HG03432 (cell line): ENCODE data around the gene SH3GLB2.

Source experiments
- ATAC-seq: cut with Tn5 transposase; IDR thresholded peaks from one replicate; pipeline ENCODE4 v1.9.1; 2021; ENCODE audit warnings: mild to moderate bottlenecking, moderate library complexity; ENCODE audit not compliant: unreplicated experiment

SH3GLB2 gene

DNA sequence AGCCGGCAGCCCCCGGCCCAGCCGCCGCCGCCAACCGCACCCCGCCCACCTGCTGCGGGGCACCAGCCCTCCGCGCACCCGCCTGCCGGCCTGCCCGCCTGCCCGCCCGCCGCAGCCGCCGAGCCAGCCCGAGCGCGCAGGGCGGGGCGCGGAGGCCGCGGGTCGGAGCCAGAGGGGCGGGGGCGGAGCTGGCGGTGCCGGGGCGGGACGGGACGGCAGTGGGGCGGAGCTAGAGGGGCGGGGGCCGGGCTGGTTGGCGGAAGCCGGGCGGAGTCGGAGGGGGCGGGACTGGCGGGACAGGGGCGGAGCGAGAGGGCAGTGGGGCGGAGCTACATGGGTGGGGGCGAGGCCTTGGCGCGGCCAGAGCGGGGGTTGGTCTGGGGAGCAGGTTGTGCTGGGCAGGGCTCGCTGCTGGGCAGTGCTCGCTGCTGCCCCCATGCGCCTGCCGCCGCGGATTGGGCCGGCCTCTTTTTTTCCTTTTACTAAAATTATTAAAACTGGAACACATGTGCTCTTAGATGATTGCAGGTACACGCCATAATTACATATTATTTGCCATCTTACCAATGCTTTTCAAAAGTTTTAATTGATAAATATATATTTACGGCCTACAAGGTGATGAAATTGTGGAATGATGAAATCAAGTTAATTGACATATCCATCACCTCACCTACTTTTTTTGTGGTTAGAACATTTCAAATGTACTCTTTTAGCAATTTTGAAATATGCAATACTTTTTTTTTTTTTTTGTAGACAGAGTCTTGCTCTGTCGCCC, at the start of gene SH3GLB2:
SH3GLB2 (minus strand) TSS at position 140 of the 775 bp plus-strand sequence. CDS start 177 bp downstream, outside the sequence.
- peak; percentile 79 for ATAC-seq

DNA sequence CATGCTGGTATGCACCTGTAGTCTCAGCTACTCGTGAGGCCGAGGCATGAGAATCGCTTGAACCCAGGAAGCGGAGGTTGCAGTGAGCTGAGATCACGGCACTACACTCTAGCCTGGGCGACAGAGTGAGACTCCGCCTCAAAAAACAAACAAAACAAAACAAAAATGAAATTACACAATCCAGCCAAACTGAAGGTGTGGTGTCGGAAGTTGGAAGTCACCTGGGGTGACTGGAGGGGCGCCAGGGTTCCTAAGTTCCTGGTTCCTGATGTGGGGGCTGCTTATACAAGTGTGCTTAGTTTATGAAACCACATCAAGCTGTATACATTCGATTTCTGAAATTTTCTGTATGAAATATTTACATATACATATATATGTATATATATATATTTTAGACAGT, 49.1 kb upstream of the SH3GLB2 start:
- ATAC-seq, result no peak

DNA sequence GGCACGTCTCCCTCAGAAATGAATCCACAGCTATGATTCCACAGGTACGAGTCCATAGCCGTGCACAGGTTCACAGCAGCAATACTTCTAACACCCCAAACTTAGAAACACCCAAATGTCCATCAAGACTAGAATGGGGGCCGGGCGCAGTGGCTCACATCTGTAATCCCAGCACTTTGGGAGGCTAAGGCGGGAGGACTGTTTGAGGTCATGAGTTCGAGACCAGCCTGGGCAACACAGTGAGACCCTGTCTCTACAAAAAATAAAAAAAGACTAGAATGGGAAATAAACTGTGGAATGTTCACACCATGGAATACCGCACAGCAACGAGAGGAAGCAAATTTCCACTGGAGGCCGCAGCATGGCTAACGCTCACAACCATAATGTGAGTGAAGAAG, 48.5 kb upstream of the SH3GLB2 start:
- ATAC-seq, result no peak

DNA sequence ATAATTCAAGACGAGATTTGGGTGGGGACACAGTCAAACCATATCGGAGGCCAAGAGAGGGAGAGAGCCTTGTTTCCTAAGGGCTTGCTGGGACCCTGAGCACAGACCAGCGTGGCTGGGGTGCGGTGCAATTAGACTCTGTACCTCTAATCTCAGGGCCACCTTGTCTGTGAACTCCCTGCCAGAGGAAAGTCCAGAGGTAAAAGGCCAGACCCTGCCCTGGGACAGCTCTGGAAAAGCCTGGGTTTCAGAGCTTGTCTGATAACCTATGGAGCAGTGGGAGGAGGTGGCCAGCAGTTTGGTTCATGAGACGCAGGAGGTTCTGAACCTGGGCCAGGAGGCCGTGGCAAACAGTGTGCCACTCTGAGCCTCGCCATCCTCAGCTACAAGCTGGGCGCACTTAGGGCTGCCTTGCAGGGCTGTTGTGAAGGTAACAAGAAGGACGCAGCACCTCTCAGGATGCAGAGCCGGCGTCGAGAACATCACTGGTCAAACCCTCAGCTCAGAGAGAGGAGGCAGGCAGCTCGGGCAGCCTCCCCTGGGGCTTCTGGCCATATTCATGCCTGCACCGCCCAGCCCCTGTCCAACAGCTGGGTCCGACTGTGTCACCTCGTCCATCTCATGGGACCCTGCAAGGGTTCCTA, 48.0 kb upstream of the SH3GLB2 start:
- ATAC-seq, result no peak

DNA sequence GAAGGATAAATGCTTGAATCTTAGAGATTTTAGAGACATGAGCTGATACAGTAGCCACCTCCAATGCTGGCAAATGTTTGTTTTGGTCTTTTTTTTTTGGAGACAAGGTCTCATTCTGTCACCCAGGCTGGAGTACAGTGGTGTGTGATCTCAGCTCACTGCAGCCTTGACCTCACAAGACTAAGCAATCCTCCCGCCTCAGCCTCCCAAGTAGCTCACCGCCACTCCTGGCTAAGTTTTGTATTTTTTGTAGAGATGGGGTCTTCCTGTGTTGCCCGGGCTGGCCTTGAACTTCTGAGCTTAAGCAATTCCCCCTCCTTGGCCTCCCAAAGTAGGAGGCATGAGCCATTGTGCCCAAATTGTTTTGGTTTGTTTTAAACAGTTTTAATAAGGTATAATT, 46.0 kb upstream of the SH3GLB2 start:
- no peak for ATAC-seq

DNA sequence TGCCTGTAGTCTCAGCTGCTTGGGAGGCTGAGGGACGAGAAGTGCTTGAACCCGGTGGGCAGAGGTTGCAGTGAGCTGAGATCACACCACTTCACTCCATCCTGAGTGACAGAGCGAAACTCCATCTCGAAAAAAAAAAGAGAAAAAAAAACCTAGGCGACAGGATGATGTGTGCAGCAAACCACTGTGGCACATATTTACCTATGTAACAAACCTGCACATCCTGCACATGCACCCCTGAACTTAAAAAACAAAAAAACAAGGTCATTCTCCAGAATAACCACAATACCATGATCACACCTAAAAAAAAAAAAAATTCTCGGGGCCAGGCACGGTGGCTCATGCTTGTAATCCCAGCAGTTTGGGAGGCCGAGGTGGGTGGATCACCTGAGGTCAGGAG, 45.3 kb upstream of the SH3GLB2 start:
- ATAC-seq, result no peak

DNA sequence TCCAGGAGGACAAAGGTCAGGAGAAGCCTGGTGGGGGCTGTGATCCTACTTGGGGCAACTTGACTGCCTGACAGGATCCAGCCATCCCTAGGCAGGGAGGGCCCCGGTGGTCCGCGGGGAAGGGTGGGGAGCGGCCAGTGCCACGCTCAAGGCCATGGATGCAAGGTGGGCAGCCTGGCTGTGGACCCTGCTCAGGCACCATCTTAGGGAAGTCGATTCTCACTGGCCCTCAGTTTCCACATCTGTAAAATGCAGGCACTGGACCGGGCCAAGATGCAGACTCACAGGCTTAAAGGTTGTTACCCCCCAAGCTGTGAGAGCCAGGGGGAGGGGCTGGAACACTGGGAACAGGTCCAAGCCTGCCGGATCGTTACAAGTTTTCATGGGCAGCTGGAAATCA, 44.0 kb upstream of the SH3GLB2 start:
- no peak for ATAC-seq

DNA sequence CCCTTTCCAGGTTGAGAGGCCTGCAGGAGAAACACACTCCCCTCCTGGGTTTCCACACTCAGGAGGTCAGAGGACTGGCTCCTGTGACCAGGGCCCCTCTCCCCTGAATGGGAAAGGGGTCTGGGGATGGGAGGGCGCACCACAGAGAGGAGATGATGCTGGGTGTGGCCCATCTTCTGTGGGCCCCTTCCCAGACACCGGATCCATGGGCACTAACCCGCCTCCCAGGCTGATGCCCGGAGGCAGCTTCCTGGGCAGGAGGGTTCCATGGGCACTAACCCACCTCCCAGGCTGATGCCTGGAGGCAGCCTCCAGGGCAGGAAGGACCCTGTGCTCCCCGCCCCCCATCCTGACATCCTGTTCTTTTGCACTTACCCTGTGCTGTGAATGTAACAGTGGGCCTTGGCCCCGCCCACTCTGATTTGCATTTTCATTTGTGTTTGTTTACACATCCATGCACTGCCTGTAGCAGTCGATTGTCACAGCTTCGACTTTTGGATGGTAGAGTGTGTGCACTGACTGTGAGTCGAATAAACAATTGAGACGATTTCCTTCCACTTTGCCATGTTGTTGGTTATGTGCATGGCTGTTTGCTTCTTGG, 43.5 kb upstream of the SH3GLB2 start:
- ATAC-seq, result no peak

DNA sequence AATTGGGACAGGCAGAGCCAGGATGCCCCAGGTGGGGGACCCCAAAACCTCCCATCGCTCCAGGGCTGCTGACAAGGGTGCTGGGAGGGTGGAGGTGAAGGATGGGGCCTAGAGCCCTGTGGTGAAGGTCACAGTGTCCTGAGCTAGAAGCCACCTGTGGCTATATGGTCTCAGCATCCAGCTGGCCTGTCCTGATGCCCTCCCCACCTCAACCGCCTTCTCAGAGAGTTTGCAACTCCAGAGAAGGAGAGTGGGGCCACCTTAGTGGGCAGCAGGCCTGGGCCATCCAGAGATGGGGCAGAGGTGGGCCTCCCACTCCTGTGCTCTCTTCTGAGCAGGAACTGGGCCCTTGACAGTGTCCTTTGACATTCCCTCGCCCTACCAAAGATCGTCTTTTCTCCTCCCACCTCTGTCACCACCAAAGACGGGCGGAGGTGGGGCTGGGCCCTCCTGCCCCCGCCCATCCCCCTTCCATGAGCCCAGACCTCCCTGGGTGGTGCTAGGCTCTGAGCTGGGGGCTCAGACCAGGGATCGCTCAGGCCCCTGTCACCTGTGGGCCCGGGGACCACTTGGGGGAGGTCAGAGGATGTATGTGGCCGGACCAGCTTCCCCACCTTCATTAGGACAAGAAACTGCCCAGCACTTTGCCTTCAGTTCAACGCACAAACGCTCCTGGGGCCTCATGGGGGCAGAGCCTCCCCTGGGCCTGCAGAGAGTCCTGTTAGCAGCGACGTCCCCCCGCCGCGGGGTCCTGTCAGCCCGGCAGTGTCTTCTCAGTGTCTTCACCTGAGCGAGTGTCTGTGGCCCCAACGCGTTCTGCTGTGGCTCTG, 42.8 kb upstream of the SH3GLB2 start:
- ATAC-seq, result no peak

DNA sequence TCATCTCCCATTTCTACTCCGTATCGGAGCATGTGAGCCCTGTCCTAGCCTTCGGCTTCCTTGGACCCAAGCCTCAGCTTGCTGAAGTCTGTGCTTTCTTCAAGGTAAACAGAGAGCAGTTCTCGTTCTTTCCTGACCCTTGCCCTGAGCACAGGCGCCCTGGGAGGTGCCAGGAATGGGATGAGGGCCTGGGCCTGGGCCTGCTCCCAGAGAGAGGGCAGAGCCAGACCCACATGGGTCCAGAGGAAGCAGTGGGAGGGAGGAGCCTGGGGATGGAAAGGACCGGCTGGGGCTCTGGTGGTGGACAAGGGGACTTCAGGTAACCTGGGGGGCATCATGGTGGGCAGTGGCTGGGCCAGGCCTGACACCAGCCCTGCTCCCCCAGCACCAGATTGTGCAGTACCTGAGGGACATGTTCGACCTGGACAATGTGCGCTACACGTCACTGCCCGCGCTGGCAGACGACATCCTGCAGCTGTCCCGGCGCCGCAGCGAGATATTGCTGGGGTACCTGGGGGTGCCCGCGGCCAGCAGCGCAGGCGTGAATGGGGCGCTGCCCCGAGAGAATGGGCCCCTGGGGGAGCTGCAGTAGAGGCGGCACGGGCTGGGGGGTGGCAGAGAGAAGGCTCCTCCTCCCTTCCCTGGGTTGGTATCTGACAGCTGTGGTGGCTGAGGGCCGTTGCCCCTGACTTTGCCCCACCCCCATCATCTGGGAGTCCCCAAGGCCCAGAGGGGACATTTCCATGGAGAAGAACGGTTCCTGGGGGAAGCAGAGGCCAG, 41.9 kb upstream of the SH3GLB2 start:
- ATAC-seq, result no peak

DNA sequence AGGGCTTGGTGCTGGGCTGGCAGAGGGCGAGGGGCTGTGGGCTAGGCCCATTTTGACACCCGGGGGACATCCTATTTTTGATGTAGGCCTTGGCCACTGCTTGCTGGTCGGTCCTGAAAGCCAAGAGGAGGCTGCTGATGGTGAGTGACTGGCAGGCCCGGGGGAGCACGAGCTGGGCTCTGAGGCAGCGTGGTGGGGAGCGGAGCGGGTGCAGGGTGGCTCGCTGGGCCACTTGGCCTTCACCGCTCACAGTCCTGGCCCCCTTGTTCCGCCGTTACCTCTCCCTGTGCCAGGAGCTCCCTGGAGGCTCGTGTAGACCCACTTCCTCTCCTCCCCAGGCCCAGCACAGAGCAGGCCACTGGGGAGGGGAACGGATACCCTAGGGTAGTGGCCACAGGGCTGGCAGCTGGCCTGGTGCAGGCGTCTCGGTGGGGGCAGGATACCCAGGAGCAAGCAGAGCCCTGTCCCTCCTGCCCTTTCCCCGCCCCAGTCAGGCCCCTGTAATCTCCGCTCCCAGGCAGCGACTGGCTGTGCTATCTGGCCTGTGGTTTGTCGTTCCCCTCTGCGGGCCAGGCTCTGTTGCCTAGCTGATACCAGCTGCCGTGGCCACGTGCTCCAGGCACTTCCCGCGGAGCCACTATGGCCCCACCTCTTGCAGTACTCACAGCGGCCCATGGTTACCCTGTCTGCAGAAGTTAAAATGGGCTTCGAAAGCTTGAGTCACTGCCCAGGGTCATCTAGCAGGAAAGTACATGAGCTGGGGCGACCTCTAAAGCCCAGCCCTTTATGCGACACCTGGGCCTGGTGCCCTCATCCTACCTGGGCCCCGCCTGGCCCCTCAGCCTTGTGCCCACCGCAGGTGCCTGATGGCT, 41.1 kb upstream of the SH3GLB2 start:
- ATAC-seq, result peak; percentile 73

DNA sequence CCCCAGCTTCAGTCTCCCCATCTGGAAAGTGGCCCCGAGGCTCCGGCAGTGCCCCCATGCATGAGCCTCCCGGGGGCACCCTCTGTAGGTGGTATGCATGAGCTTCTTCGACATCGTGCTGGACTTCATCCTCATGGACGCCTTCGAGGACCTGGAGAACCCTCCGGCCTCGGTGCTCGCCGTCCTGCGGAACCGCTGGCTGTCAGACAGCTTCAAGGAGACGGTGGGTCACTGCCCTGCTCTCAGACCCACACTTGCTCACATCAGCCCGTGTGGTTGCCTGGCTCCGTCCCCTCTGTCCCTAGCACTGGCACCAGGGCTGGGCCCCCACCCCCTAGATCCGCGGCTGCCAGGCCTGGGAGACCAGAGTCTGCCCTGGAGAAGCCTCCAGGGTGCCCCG, 40.0 kb upstream of the SH3GLB2 start:
- no peak for ATAC-seq

DNA sequence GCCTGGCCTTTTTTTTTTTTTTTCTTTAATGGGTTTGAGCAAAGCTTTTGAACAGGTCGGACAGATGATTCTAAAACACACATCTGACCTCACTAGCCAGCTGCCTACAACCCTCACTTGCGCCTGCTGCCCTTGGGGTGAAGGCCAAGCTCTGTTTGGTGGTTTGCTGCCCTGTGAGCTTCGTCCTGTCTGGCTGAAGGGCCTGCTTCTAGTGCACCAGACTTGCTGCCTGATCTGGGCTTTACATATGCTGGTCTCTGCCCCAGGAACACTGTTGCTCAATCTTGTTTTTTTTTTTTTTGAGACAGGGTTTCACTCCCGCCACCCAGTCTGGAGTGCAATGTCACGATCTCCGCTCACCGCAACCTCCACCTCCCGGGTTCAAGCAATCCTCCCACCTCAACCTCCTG, 36.4 kb upstream of the SH3GLB2 start:
- no peak for ATAC-seq

DNA sequence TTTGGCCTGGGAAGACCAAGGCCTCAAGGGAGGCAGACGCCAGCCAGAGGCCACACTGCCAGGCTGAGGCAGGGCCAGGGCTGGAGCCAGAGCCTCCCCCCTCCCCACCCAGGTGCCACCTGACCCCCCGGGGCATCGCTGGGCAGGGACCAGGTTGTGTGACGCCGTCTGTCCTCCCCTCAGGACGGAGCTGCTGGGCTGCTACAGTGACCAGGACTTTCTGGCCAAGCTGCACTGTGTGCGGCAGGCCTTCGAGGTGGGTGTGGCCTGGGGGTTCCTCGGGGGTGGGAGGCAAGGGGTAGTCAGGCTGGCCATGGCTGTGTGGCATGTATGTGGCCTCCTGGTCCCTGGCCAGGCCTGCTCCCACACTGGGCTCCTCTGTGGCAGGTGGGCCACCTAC, 34.9 kb upstream of the SH3GLB2 start:
- ATAC-seq, result no peak

DNA sequence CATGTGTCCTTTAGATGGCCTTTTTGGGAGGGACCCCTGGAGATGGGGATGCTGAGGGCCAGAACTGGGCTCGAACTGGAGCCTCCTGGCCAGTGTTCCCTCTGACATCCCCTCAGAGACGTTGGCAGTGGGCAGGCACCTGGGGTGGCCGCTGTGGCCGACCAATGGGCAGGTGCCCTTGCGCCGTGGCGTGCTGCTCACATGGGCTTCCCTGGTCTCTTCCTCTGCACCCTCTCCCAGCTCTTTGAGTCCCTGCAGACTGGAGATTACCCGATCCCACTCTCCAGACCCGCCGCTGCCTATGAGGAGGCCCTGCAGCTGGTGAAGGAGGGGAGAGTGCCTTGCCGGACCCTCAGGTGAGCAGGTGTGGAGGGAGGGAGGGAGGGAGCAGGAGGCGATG, 32.9 kb upstream of the SH3GLB2 start:
- ATAC-seq, result no peak

DNA sequence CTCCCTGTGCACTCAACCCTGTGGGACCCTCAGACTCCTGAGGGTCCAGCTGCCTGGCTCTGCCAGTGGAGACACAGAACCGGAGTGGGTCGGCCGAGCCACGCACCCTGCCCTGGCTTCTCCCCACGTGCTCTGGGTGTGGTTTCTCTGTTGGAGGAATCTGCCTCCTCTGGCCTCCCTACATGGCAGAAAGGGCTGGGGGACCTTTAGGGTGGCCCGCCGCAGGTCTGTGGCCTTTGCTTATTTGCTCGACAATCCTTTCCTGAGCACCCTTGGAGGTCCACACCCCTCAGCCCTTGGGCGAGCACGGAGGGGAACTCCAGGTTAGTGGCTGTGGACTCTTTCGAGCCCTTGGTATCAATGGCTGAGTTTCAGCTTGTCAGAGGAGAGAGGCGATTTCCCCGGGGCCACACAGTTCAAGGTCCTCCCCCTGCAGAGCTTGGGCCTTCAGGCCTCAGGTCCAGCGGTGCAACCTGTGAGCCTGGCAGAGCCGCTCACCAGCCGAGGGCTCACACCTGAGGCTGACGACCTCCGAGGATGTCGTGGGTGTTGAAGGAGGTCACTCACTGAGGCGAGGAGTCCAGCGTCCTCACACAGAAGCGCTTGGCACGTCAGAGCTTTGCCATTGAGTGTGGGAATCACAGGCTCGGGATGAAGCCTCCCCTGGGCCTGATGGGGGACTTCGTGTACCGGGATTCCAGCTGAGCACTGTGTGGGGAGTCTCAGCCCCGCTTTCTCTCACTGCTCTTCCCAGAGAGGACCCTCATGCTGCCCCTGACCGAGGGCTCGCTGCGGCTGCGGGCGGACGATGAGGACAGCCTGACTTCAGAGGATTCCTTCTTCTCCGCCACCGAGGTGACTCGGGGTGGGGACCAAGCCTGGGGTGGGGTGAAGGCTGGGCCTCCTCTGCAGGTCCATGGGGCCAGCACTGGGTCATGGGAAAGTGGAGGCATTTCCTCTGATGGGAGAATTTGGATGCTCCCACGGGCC, 32.0 kb upstream of the SH3GLB2 start:
- no peak for ATAC-seq

DNA sequence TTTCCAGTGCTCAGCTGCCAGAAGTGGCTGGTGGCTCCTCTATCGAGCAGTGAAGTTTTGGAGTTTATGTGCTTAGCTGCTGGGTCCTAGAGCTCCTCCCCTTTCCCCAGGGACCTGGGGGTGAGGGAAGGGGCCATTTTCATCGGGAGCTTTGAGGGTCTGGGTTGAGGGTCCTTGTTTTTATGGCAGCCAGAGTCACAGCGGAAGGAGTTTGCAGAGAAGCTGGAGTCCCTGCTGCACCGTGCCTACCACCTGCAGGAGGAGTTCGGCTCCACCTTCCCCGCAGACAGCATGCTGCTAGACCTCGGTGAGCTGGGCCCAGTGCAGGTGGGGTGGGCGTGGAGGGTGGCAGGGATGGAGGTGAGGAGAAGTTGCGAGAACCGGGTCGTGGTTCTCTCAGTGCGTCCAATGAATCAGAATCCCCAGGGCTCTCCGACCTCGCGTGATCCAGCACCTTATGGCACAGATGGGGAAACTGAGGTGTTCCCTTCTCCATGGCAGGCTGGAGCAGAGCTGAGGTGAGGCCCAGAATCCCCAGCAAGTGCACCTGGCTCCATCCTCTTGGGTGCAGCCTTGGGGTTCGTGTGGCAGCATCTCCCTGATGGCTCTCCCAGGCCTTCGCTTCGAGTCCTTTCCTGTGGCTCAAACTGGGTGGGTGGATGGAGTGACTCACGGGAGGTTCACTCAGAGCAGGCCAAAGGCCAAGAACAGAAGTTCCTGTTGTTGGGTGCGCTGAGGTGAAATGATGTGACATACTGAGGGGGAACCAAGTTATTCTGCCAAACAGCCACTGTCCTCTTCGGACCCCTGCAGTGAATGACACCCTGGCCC, 31.0 kb upstream of the SH3GLB2 start:
- ATAC-seq, result no peak
